GM12892 (cell line): Measurements from ENCODE around the gene ADAMTS2.

Source experiments
- DNase-seq: peaks from one replicate; pipeline ENCODE4 v3.0.0; 2011; ENCODE audit not compliant: insufficient read length
- FAIRE-seq: peaks from 2 replicates; lab custom pipeline; 2011; peaks lifted over from hg19 to GRCh38; lab: Jason Lieb, UNC
- POLR2A ChIP-seq: IDR thresholded peaks from 2 replicates; pipeline ENCODE4 v1.6.1; 2011; ENCODE audit warnings: low read depth, low read length, control low read depth
- POLR2AphosphoS5 ChIP-seq: IDR thresholded peaks from 2 replicates; pipeline ENCODE4 v1.6.1; 2011; ENCODE audit warnings: low read depth, low read length, control low read depth
- TAF1 ChIP-seq: IDR thresholded peaks from 2 replicates; pipeline ENCODE4 v1.6.1; 2011; ENCODE audit warnings: low read depth, mild to moderate bottlenecking, control low read depth, low read length, borderline replicate concordance

Gene ADAMTS2

GRCh38 chr5:179124273-179124852 lies 220.9 kb downstream of the ADAMTS2 start:
- no peak for DNase-seq
- no peak for FAIRE-seq
- TF ChIP-seq POLR2A, result no peak
- no peak for TF ChIP-seq TAF1
- TF ChIP-seq POLR2AphosphoS5, result no peak

GRCh38 chr5:179123491-179124272 lies 221.6 kb downstream of the ADAMTS2 start:
- FAIRE-seq, result no peak
- no peak for TF ChIP-seq POLR2AphosphoS5
- TF ChIP-seq POLR2A, result no peak
- TF ChIP-seq TAF1, result no peak
- no peak for DNase-seq

- FAIRE-seq (no peak), DNase-seq (no peak)
- TF ChIP-seq POLR2A (no peak), TAF1 (no peak), POLR2AphosphoS5 (no peak)
Measured at GRCh38 chr5:179123109-179123426, 222.2 kb downstream of the ADAMTS2 start.

- TF ChIP-seq TAF1 (no peak), POLR2AphosphoS5 (no peak), POLR2A (no peak)
- DNase-seq (no peak), FAIRE-seq (no peak)
Measured at GRCh38 chr5:179122411-179123108, 222.7 kb downstream of the ADAMTS2 start.

GRCh38 chr5:179121667-179122111 lies 223.6 kb downstream of the ADAMTS2 start:
- no peak for TF ChIP-seq TAF1
- no peak for TF ChIP-seq POLR2A
- no peak for TF ChIP-seq POLR2AphosphoS5
- DNase-seq, result no peak
- FAIRE-seq, result no peak

GRCh38 chr5:179120951-179121666 lies 224.2 kb downstream of the ADAMTS2 start:
- FAIRE-seq (no peak), DNase-seq (no peak)
- no peak for TF ChIP-seq POLR2AphosphoS5
- no peak for TF ChIP-seq TAF1
- TF ChIP-seq POLR2A, result no peak

GRCh38 chr5:179120421-179120861 lies 224.8 kb downstream of the ADAMTS2 start:
- DNase-seq (no peak), FAIRE-seq (no peak)
- TF ChIP-seq POLR2AphosphoS5 (no peak), POLR2A (no peak), TAF1 (no peak)

- TF ChIP-seq TAF1 (no peak), POLR2A (no peak), POLR2AphosphoS5 (no peak)
- FAIRE-seq, result no peak
Measured at GRCh38 chr5:179119415-179120170, 225.7 kb downstream of the ADAMTS2 start.

GRCh38 chr5:179118756-179119414 lies 226.4 kb downstream of the ADAMTS2 start:
- no peak for FAIRE-seq
- no peak for TF ChIP-seq POLR2A
- no peak for TF ChIP-seq TAF1
- no peak for TF ChIP-seq POLR2AphosphoS5

More at GRCh38 chr5:179119415-179120170, 225.7 kb downstream of the ADAMTS2 start:
- no peak for DNase-seq

GRCh38 chr5:179118338-179118737 lies 226.9 kb downstream of the ADAMTS2 start:
- no peak for FAIRE-seq
- DNase-seq, result no peak
- TF ChIP-seq POLR2A (no peak), TAF1 (no peak), POLR2AphosphoS5 (no peak)

More at GRCh38 chr5:179118756-179119414, 226.4 kb downstream of the ADAMTS2 start:
- DNase-seq, result no peak
